HEK293 (cell line): ENCODE results near the gene TAP2.

Experiments used
- CTCF ChIA-PET: fragments of 350-600 bp; formaldehyde crosslinking; extraction: SDS; loops from one replicate; lab custom pipeline; 2021; ENCODE audit warnings: antibody characterized with exemption; lab: Yijun Ruan, JAX
- POLR2A ChIA-PET: fragments of 300-600 bp; formaldehyde crosslinking; extraction: SDS; loops from one replicate; lab custom pipeline; 2020; ENCODE audit warnings: antibody characterized with exemption, inconsistent platforms; lab: Yijun Ruan, JAX
- H3K27ac ChIP-seq: fragments of 200-500 bp; sonication (Bioruptor generic); 2 replicates; pipeline ENCODE4 v1.5.1; 2014; ENCODE audit warnings: low read depth, low read length, control low read depth, inconsistent platforms; ENCODE audit errors: extremely low read depth
- H3K36me3 ChIP-seq, 2 experiments: fragments of 200-500 bp in 1 of 2; sonication (Bioruptor generic) in 1 of 2; 1 replicate in 1 of 2; 2 replicates in 1 of 2; pipeline ENCODE4 v1.5.1; 2014 to 2017; ENCODE audit warnings: inconsistent platforms in 2 of 2, low read length in 2 of 2; ENCODE audit not compliant: control insufficient read depth in 2 of 2, insufficient read depth in 1 of 2
- H3K4me1 ChIP-seq: fragments of 200-500 bp; sonication (Bioruptor generic); 2 replicates; pipeline ENCODE4 v1.5.1; 2014; ENCODE audit warnings: mild to moderate bottlenecking, low read length, inconsistent platforms; ENCODE audit not compliant: control insufficient read depth, insufficient read depth
- H3K4me3 ChIP-seq: 2 replicates; pipeline ENCODE4 v1.5.1; 2011; ENCODE audit warnings: low read depth, mild to moderate bottlenecking, control low read depth, low read length, moderate library complexity
- H3K9me3 ChIP-seq: fragments of 200-500 bp; sonication (Bioruptor generic); 2 replicates; pipeline ENCODE4 v1.5.1; 2014; ENCODE audit warnings: low read depth, low read length, inconsistent platforms; ENCODE audit not compliant: control insufficient read depth, insufficient read depth
- BCL6B ChIP-seq: fragments of 450-650 bp; formaldehyde crosslinking; IDR thresholded peaks from 2 replicates; pipeline ENCODE4 v1.5.1; 2017; ENCODE audit warnings: missing biosample characterization, missing genetic modification characterization
- MYNN ChIP-seq: fragments of 450-650 bp; formaldehyde crosslinking; IDR thresholded peaks from 2 replicates; pipeline ENCODE4 v1.5.1; 2016; ENCODE audit warnings: missing biosample characterization, missing genetic modification characterization, borderline replicate concordance
- TRIM28 ChIP-seq: IDR thresholded peaks from 2 replicates; pipeline ENCODE4 v1.6.1; 2011; ENCODE audit warnings: low read length, control low read depth, borderline replicate concordance
- ZBTB17 ChIP-seq: fragments of 450-650 bp; formaldehyde crosslinking; IDR thresholded peaks from 2 replicates; pipeline ENCODE4 v1.5.1; 2016; ENCODE audit warnings: missing biosample characterization, missing genetic modification characterization
- ZBTB20 ChIP-seq: fragments of 450-650 bp; formaldehyde crosslinking; IDR thresholded peaks from 2 replicates; pipeline ENCODE4 v1.5.1; 2016; ENCODE audit warnings: missing biosample characterization, missing genetic modification characterization
- ZFP41 ChIP-seq: fragments of 450-650 bp; formaldehyde crosslinking; IDR thresholded peaks from 2 replicates; pipeline ENCODE4 v1.5.1; 2016; ENCODE audit warnings: missing biosample characterization, missing genetic modification characterization, borderline replicate concordance
- ZNF114 ChIP-seq: fragments of 450-650 bp; formaldehyde crosslinking; IDR thresholded peaks from 2 replicates; pipeline ENCODE4 v1.5.0; 2017; ENCODE audit warnings: missing biosample characterization, missing genetic modification characterization
- ZNF132 ChIP-seq: fragments of 450-650 bp; formaldehyde crosslinking; IDR thresholded peaks from 2 replicates; pipeline ENCODE4 v1.5.1; 2017; ENCODE audit warnings: missing biosample characterization, missing genetic modification characterization, borderline replicate concordance
- ZNF175 ChIP-seq: fragments of 450-650 bp; formaldehyde crosslinking; IDR thresholded peaks from 2 replicates; pipeline ENCODE4 v1.5.1; 2016; ENCODE audit warnings: missing biosample characterization, missing genetic modification characterization
- ZNF211 ChIP-seq: fragments of 450-650 bp; formaldehyde crosslinking; IDR thresholded peaks from 2 replicates; pipeline ENCODE4 v1.5.1; 2016; ENCODE audit warnings: low read depth, missing biosample characterization, missing genetic modification characterization
- ZNF302 ChIP-seq: fragments of 450-650 bp; formaldehyde crosslinking; IDR thresholded peaks from 2 replicates; pipeline ENCODE4 v1.5.1; 2016; ENCODE audit warnings: missing biosample characterization, missing genetic modification characterization, low read depth
- ZNF335 ChIP-seq: fragments of 450-650 bp; formaldehyde crosslinking; conservative IDR thresholded peaks from 2 replicates; pipeline ENCODE4 v1.5.1; 2016; ENCODE audit warnings: missing biosample characterization, missing genetic modification characterization
- ZNF362 ChIP-seq: fragments of 450-650 bp; formaldehyde crosslinking; IDR thresholded peaks from 2 replicates; pipeline ENCODE4 v1.5.1; 2016; ENCODE audit warnings: missing biosample characterization, missing genetic modification characterization
- ZNF37A ChIP-seq: fragments of 450-650 bp; IDR thresholded peaks from 2 replicates; pipeline ENCODE4 v1.5.1; 2018; ENCODE audit warnings: missing biosample characterization, missing genetic modification characterization
- ZNF48 ChIP-seq: fragments of 450-650 bp; formaldehyde crosslinking; IDR thresholded peaks from 2 replicates; pipeline ENCODE4 v1.5.1; 2016; ENCODE audit warnings: missing biosample characterization, missing genetic modification characterization
- ZNF558 ChIP-seq: fragments of 450-650 bp; formaldehyde crosslinking; IDR thresholded peaks from 2 replicates; pipeline ENCODE4 v1.5.1; 2016; ENCODE audit warnings: missing biosample characterization, missing genetic modification characterization
- ZNF626 ChIP-seq: fragments of 450-650 bp; sonication (Bioruptor Pico); formaldehyde crosslinking; IDR thresholded peaks from 2 replicates; pipeline ENCODE4 v1.5.1; 2018; ENCODE audit warnings: missing biosample characterization, missing genetic modification characterization, inconsistent platforms
- ZNF654 ChIP-seq: fragments of 450-650 bp; formaldehyde crosslinking; IDR thresholded peaks from 2 replicates; pipeline ENCODE4 v1.5.1; 2016; ENCODE audit warnings: low read depth, missing biosample characterization, missing genetic modification characterization
- ZNF660 ChIP-seq: fragments of 450-650 bp; IDR thresholded peaks from 2 replicates; pipeline ENCODE4 v1.5.1; 2018; ENCODE audit warnings: missing biosample characterization, mild to moderate bottlenecking, missing genetic modification characterization
- ZNF677 ChIP-seq: fragments of 450-650 bp; IDR thresholded peaks from 2 replicates; pipeline ENCODE4 v1.5.0; 2018; ENCODE audit warnings: missing biosample characterization, mild to moderate bottlenecking, missing genetic modification characterization, moderate library complexity
- ZNF707 ChIP-seq: fragments of 450-650 bp; formaldehyde crosslinking; IDR thresholded peaks from 2 replicates; pipeline ENCODE4 v1.5.1; 2016; ENCODE audit warnings: missing biosample characterization, missing genetic modification characterization
- ZNF747 ChIP-seq: fragments of 450-650 bp; formaldehyde crosslinking; IDR thresholded peaks from 2 replicates; pipeline ENCODE4 v1.5.1; 2016; ENCODE audit warnings: missing biosample characterization, missing genetic modification characterization
- ZNF785 ChIP-seq: fragments of 450-650 bp; formaldehyde crosslinking; IDR thresholded peaks from 2 replicates; pipeline ENCODE4 v1.5.1; 2016; ENCODE audit warnings: missing biosample characterization, missing genetic modification characterization
- ZNF830 ChIP-seq: fragments of 450-650 bp; IDR thresholded peaks from 2 replicates; pipeline ENCODE4 v1.5.0; 2018; ENCODE audit warnings: missing biosample characterization, missing genetic modification characterization, low read depth, mild to moderate bottlenecking, moderate library complexity
- ZNF843 ChIP-seq: fragments of 450-650 bp; formaldehyde crosslinking; IDR thresholded peaks from 2 replicates; pipeline ENCODE4 v1.5.1; 2016; ENCODE audit warnings: missing biosample characterization, missing genetic modification characterization
- TF ChIP-seq, protein P1 (sequence below): fragments of 450-650 bp; formaldehyde crosslinking; IDR thresholded peaks from 2 replicates; pipeline ENCODE4 v1.5.1; 2016; ENCODE audit warnings: missing biosample characterization, missing genetic modification characterization

The TAP2 gene

GRCh38 chr6:32887616-32888015, 49.1 kb upstream of the TAP2 start:
- CTCF ChIA-PET: interaction anchor here (0.7 to 7.6 kb wide), 8 partner anchors 15 to 236 kb away, joined by 3 to 185 read pairs (median 4); no protein-coding TSS in a partner anchor
- POLR2A ChIA-PET: interaction anchor here (1.0 kb wide), 1 partner anchor 84 kb away, joined by 3 read pairs; no protein-coding TSS in a partner anchor
- no peak for TF ChIP-seq ZNF211
- no peak for TF ChIP-seq ZNF707 (tag by site-specific recombination)
- TF ChIP-seq ZNF175 (tag by site-specific recombination): no peak
- no peak for TF ChIP-seq ZNF302
- TF ChIP-seq ZNF747 (tag by site-specific recombination): no peak
- TF ChIP-seq BCL6B (tag by site-specific recombination): no peak
- TF ChIP-seq ZNF654: no peak
- no peak for TF ChIP-seq ZNF626 (tag by site-specific recombination)
- TF ChIP-seq ZNF48 (tag by site-specific recombination): no peak
- no peak for TF ChIP-seq TRIM28
- TF ChIP-seq ZNF37A (tag by site-specific recombination): no peak
- TF ChIP-seq, all 188 proteins: peak for 0

DNA sequence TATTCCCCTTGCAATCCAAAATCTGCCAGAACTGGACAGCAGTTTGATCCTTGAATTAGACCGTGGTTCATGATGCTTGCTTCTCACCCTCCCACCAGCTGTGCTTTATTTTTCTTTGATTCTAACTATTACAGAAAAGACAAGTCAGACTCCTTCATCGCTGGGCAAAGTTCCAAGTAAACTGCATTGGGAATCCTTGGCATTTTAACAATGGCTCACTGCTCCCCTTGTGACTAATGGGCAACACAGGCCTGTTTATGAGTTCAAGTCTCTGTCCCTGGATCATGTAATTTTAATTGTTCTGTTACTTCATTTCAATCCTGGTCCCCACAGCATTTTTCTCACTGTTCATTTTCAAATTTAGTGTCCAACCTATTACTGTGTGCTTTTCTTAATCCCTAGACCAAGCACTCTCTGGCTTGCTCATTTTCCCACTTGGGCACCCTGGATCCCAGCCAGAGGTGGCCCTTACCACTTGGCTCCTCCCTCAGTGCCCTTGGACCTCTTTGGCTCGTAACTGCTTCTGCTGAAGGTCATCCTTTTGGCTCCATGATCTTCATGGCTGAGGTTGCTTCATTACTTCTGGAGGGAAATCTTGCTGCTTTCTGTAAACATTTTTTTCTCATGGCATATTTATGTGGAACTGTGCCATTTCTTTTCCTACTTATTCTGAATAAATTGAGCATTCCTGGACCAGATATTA, 48.3 kb upstream of the TAP2 start:
- no peak overlapping the region for H3K4me3 ChIP-seq
- CTCF ChIA-PET: interaction anchor here (0.9 to 7.6 kb wide), 22 partner anchors 7 to 263 kb away, joined by 3 to 185 read pairs (median 9); partner anchors contain the start of genes HLA-DMA and HLA-DMB
- TF ChIP-seq ZBTB20 (tag by site-specific recombination) (no peak), ZFP41 (tag by site-specific recombination) (no peak), ZNF843 (tag by site-specific recombination) (no peak), ZNF558 (tag by site-specific recombination) (no peak), ZNF677 (no peak), ZNF362 (no peak), ZNF335 (tag by site-specific recombination) (peak; percentile 51; the same call in 1 of the 2 replicates)
- POLR2A ChIA-PET: interaction anchor here (1.4 to 1.7 kb wide), 3 partner anchors 8 to 98 kb away, joined by 9 to 24 read pairs (median 12); no protein-coding TSS in a partner anchor
- no peaks in the 10 kb centered on the region for H3K36me3 ChIP-seq
- H3K9me3 ChIP-seq: no peaks in the 10 kb centered on the region
- H3K27ac ChIP-seq: no peak overlapping the region
- peaks cover 4% of the 10 kb centered on the region for H3K4me1 ChIP-seq

More at GRCh38 chr6:32887616-32888015, 49.1 kb upstream of the TAP2 start:
- no peaks in the 10 kb centered on the region for H3K9me3 ChIP-seq
- H3K36me3 ChIP-seq: no peaks in the 10 kb centered on the region
- no peak overlapping the region for H3K27ac ChIP-seq
- H3K4me1 ChIP-seq: peaks cover 4% of the 10 kb centered on the region
- no peak overlapping the region for H3K4me3 ChIP-seq

DNA sequence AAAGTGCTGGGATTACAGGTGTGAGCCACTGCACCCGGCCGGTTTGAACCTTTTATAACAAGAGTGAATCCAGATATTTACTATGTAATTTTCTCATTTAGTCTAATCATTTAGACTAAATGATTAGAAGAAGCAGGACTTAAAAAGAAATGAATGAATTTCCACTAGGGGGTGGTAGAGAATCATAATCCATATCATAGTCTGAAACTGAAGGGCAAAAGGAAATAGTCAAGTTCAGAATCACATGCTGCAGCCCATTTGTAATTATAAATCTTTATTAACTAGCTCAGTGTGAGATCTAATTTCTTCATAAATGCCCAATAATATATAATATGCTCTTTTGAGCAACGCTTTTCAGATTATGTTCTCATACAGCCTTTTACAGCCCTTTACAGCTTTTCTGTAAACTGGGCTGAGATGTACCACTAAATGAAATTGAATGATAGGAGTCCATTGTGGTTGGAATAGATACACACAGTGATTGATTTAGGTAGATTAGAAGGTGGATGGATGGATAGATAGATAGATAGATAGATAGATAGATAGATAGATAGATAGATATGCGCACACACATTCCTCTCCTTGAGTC, 47.3 kb upstream of the TAP2 start:
- no peaks in the 10 kb centered on the region for H3K36me3 ChIP-seq
- H3K4me1 ChIP-seq: peaks cover 4% of the 10 kb centered on the region
- TF ChIP-seq ZNF114 (no peak), ZNF830 (tag by site-specific recombination) (no peak), MYNN (tag by site-specific recombination) (no peak), ZNF132 (tag by site-specific recombination) (no peak), ZNF654 (peak; percentile 87), ZNF660 (tag by site-specific recombination) (peak; percentile 48), ZBTB17 (tag by site-specific recombination) (0 out of 2 replicates have a peak, but pooled peaks have one; percentile 23), ZNF785 (tag by site-specific recombination) (no peak)
- TF ChIP-seq, protein P1, sequence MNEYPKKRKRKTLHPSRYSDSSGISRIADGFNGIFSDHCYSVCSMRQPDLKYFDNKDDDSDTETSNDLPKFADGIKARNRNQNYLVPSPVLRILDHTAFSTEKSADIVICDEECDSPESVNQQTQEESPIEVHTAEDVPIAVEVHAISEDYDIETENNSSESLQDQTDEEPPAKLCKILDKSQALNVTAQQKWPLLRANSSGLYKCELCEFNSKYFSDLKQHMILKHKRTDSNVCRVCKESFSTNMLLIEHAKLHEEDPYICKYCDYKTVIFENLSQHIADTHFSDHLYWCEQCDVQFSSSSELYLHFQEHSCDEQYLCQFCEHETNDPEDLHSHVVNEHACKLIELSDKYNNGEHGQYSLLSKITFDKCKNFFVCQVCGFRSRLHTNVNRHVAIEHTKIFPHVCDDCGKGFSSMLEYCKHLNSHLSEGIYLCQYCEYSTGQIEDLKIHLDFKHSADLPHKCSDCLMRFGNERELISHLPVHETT (tag by site-specific recombination): no peak

More for the DNA sequence above, 47.3 kb upstream of the TAP2 start:
- ChIA-PET CTCF (interaction anchor here (0.6 to 7.6 kb wide), 44 partner anchors 8 to 362 kb away, joined by 3 to 185 read pairs (median 6); partner anchors contain the start of genes HLA-DMA, HLA-DMB, PSMB9 and TAP2), POLR2A (interaction anchor here (1.4 to 1.7 kb wide), 3 partner anchors 9 to 99 kb away, joined by 9 to 24 read pairs (median 12); no protein-coding TSS in a partner anchor)
- Histone ChIP-seq H3K4me3 (no peak overlapping the region), H3K27ac (no peak overlapping the region), H3K9me3 (no peaks in the 10 kb centered on the region)
